ENCODE data around the gene FOXP1. TPM values are rescaled to one million over a fixed set of nuclear protein-coding genes. Genes with fewer than 3 reads are reported as not detected.

The FOXP1 gene
- total RNA-seq, 4 donors from 2014 or later = 169 to 300 (median 202) TPM

DNA sequence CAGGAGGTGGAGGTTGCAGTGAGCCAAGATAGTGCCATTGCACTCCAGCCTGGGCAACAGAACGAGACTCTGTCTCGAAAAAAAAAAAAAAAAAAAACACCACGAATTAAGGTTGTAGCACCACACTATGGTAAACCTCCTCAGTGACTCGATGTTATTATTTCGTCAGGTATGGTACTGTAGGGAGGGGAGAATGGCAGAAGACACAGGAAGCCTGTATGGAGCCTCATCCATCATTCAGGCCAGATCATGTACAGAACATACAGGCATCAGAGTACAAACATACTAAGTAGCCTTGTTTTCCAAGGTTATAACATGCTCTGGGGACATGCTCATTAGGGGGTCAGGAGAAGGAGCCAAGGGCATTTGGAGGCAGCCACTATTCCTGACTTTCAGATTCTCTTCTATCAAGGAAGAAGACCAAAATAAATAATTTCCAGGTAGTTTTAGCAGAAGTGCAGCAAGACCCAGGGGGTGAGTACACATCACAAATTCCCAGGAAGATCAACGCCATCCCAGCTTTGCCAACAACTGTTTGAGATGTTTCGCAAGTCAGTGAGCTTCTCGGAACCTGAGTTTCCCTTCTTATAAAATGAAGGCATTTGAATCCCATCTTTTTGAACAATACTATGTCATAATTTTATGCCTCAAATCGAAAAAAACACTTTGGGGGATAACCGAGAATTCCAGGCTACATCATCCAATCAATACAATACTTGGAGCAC lies 79.8 kb downstream of the FOXP1 start:
- H3K4me1 ChIP-seq = peaks cover 0 to 12% (median 0%) of the 10 kb centered on the region in 3 donors
- H3K36me3 ChIP-seq = no peaks in the 10 kb centered on the region
- no peaks in the 10 kb centered on the region for H3K27me3 ChIP-seq
- H3K4me3 ChIP-seq = no peak overlapping the region
- no peak overlapping the region for H3K27ac ChIP-seq
- no peak for ATAC-seq
- 88 to 92% methylated on average over 7 to 10 of the region's 10 CpGs for WGBS, 2 donors (ENCODE audit: low coverage in 1 of 2)
- TF ChIP-seq POLR2AphosphoS5 (IDR thresholded peaks at IDR 0.05) (no peak), EP300 (IDR thresholded peaks at IDR 0.05) (no peak), POLR2A (IDR thresholded peaks at IDR 0.05) (no peak)
- TF ChIP-seq, protein P1, sequence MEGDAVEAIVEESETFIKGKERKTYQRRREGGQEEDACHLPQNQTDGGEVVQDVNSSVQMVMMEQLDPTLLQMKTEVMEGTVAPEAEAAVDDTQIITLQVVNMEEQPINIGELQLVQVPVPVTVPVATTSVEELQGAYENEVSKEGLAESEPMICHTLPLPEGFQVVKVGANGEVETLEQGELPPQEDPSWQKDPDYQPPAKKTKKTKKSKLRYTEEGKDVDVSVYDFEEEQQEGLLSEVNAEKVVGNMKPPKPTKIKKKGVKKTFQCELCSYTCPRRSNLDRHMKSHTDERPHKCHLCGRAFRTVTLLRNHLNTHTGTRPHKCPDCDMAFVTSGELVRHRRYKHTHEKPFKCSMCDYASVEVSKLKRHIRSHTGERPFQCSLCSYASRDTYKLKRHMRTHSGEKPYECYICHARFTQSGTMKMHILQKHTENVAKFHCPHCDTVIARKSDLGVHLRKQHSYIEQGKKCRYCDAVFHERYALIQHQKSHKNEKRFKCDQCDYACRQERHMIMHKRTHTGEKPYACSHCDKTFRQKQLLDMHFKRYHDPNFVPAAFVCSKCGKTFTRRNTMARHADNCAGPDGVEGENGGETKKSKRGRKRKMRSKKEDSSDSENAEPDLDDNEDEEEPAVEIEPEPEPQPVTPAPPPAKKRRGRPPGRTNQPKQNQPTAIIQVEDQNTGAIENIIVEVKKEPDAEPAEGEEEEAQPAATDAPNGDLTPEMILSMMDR (IDR thresholded peaks at IDR 0.05) = no peak
- no peaks in the 10 kb centered on the region for H3K9me3 ChIP-seq

DNA sequence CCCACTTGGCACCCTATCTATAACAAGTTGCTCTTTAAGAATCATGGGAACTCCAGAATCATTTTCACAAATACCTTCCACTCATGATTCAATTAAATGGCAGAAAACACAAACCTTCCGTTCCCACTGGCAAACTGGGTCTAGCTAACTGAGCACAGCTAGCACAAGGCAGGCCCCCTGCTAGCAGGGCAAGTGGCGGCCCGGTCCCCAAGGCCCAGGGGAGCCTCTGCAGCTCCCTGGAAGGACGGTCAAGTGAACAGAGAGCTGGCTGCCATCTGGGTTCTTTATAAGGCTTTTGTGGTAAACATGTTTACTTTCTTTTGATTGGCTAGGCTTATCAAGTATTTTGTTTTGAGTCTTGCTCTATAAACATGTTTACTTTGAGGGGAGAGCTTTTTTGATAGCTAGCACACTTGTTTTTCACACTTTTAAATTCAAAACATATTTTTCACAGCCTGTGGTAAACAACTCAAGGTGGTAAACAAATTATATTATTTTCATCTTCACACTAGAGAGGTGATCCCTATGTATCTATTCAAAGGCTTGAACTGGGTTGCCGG lies 81.4 kb downstream of the FOXP1 start:
- no peak for ATAC-seq
- no peak overlapping the region for H3K27ac ChIP-seq
- TF ChIP-seq EP300 (IDR thresholded peaks at IDR 0.05) = no peak
- TF ChIP-seq, protein P1 (IDR thresholded peaks at IDR 0.05) = no peak
- no peak for TF ChIP-seq POLR2A (IDR thresholded peaks at IDR 0.05)
- TF ChIP-seq POLR2AphosphoS5 (IDR thresholded peaks at IDR 0.05) = no peak
- H3K4me1 ChIP-seq = peaks cover 0 to 27% (median 10%) of the 10 kb centered on the region in 3 donors
- no peaks in the 10 kb centered on the region for H3K27me3 ChIP-seq
- no peaks in the 10 kb centered on the region for H3K36me3 ChIP-seq
- no peaks in the 10 kb centered on the region for H3K9me3 ChIP-seq
- no peak overlapping the region for H3K4me3 ChIP-seq
- WGBS, 2 donors (ENCODE audit: low coverage in 1 of 2) = 80 to 88% methylated on average over 1 to 2 of the region's 5 CpGs

DNA sequence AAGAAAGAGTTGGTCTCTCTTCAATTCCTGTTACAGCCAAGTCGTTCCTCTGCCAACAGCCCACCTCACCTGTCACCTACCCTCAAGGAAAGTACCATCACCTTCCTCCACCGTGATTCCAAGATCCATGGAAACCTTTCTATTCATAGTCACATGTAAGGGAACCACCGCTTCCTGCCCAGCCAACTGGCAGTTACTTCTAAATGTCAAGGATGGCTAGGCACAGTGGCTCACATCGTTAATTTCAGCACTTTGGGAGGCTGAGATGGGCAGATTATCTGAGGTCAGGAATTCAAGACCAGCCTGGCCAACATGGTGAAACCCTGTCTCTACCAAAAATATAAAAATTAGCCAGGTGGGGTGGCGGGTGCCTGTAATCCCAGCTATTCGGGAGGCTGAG lies 82.8 kb downstream of the FOXP1 start:
- Histone ChIP-seq H3K27me3 (no peaks in the 10 kb centered on the region), H3K27ac (no peak overlapping the region), H3K36me3 (no peaks in the 10 kb centered on the region), H3K9me3 (no peaks in the 10 kb centered on the region), H3K4me1 (peaks cover 0 to 42% (median 20%) of the 10 kb centered on the region in 3 donors), H3K4me3 (no peak overlapping the region)
- 92 to 93% methylated on average over 4 to 6 of the region's 6 CpGs for WGBS, 2 donors (ENCODE audit: low coverage in 1 of 2)
- ATAC-seq = no peak
- TF ChIP-seq EP300 (IDR thresholded peaks at IDR 0.05) = no peak
- TF ChIP-seq POLR2A (IDR thresholded peaks at IDR 0.05) = no peak
- no peak for TF ChIP-seq POLR2AphosphoS5 (IDR thresholded peaks at IDR 0.05)
- TF ChIP-seq, protein P1 (IDR thresholded peaks at IDR 0.05) = no peak

DNA sequence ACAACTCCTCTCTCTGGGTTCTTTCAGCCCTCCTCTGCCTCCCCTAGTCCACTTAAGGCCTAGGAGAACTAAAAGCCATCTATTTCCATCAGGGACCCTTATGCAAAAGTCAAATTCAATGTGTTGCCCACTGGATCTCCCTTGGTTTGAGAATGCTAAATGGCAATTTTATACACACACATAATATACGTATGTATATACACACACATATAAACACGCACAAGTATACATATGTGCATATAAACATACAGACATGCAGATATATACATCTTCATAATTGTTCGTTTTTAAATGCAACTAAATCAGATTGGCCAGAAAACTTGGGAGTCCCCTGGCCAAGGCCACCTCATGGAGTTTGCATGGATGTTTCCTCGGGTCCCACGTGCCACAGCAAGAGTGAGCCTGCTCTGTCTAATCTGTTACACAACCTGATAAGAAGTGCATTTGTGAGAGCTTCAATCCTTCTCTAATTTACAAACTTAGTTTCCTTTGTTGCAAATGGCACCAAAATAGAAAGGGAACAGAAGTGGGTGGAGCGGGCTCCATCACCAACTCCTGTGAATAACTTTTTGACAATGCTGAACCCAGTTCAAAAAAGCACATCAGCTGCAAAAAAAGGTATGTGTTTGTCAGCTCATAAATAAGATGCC lies 84.2 kb downstream of the FOXP1 start:
- Histone ChIP-seq H3K4me3 (no peak overlapping the region), H3K9me3 (no peaks in the 10 kb centered on the region), H3K27ac (peak overlapping the region in 1 of 4 donors; percentile 60), H3K27me3 (no peaks in the 10 kb centered on the region), H3K4me1 (peaks cover 0 to 44% (median 20%) of the 10 kb centered on the region in 3 donors), H3K36me3 (no peaks in the 10 kb centered on the region)
- ATAC-seq = no peak
- TF ChIP-seq, protein P1 (IDR thresholded peaks at IDR 0.05) = no peak
- TF ChIP-seq EP300 (IDR thresholded peaks at IDR 0.05) = no peak
- no peak for TF ChIP-seq POLR2AphosphoS5 (IDR thresholded peaks at IDR 0.05)
- no peak for TF ChIP-seq POLR2A (IDR thresholded peaks at IDR 0.05)
- 86 to 87% methylated on average over 5 to 6 of the region's 6 CpGs for WGBS, 2 donors (ENCODE audit: low coverage in 1 of 2)
